T-helper 2 cell treated with Interferon-gamma antibody and Interleukin-4, amounts not matched to agents 100 ng/mL and 5 ng/mL, for 36 hours (primary cell): ENCODE measurements around the gene RASL10B. TPM values are rescaled to one million over a fixed set of nuclear protein-coding genes. Genes with fewer than 3 reads are reported as not detected.

Experiments used
- intact Hi-C: fragments of 100-400 bp; cut with micrococcal nuclease; formaldehyde crosslinking; loops from one replicate; pipeline ENCODE4 v1.15.1; 2023
- total RNA-seq: library from RNA; stranded (reverse); gene quantifications from 2 replicates; pipeline ENCODE4 v1.2.3, GENCODE V29; 2022

RASL10B gene
- total RNA-seq, 1 donor from 2014 or later, result 0.27 TPM

DNA sequence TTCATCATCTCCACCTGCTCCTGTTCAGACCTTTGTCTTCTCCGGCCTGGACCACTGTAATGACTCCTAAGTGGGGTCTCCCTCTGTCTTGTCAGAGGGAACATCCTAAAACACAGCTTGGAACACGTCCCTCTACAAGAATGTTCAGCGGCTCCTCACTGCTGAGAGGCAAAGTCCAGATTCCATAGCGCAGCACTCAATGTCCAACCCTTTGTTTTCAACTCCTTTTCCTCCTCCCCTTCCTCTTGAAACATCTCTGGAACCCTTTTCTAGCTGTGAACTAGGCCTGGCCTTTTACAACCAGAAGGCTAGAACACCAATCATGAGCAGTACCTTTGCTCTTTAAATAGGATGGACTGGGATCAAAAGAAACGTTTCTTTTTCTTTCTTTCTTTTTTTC is 30.2 kb downstream of the RASL10B start:
- intact Hi-C loops, result no loop called here

DNA sequence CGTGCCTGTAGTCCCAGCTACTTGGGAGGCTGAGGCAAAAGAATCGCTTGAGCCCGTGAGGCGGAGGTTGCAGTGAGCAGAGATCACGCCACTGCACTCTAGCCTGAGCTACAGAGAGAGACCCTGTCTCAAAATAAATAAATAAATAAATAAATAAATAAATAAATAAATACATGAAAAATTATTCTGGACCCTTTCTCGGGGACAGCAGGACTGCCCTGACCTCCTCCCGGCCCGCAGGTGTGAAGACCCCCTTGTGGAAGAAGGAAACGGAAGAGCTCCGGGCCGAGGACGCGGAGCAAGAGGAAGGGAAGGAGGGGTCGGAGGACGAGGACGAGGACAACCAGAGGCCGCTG is 32.3 kb downstream of the RASL10B start:
- intact Hi-C loops, result loop anchor here (1.0 kb wide), 3 partner anchors 33 to 46 kb away; partner anchors contain the start of gene TAF15

DNA sequence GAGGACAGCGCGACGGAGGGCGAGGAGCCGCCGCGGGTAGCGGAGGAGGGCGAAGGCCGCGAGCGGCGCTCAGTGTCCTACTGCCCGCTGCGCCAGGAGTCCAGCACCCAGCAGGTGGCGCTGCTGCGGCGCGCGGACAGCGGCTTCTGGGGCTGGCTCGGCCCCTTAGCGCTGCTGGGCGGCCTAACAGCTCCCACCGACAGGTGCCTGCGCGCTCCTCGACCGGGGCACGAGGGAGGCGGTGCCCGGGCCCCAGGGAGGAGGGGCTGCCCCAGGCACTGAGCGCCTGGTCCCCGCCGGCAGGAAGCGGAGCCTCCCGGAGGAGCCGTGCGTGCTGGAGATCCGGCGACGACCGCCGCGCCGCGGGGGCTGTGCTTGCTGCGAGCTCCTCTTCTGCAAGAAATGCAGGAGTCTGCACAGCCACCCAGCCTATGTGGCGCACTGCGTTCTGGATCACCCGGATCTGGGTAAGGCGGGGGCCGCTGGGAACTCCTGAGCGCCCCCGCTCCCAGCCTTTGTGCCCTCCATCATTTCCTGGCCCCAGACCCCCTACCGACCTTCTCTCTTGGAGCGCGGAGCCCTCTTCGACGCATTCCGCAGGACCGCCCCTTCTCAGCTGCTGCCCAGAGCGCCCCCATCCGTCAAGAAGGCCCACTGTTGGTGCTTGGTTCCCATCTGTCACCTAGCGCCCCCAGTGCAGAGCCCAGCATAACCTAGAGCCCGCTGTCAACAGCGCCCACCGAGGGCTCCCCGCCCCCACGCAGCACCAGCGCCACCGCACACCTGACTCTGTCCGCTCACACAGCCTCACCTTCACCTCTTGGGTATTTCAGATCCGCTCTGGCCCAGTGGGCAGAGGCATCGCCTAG is 32.9 kb downstream of the RASL10B start:
- intact Hi-C loops, result loop anchor here (1.0 kb wide), 3 partner anchors 32 to 45 kb away; partner anchors contain the start of gene TAF15

GRCh38 chr17:35765086-35765710 is 33.8 kb downstream of the RASL10B start:
- intact Hi-C loops, result no loop called here

DNA sequence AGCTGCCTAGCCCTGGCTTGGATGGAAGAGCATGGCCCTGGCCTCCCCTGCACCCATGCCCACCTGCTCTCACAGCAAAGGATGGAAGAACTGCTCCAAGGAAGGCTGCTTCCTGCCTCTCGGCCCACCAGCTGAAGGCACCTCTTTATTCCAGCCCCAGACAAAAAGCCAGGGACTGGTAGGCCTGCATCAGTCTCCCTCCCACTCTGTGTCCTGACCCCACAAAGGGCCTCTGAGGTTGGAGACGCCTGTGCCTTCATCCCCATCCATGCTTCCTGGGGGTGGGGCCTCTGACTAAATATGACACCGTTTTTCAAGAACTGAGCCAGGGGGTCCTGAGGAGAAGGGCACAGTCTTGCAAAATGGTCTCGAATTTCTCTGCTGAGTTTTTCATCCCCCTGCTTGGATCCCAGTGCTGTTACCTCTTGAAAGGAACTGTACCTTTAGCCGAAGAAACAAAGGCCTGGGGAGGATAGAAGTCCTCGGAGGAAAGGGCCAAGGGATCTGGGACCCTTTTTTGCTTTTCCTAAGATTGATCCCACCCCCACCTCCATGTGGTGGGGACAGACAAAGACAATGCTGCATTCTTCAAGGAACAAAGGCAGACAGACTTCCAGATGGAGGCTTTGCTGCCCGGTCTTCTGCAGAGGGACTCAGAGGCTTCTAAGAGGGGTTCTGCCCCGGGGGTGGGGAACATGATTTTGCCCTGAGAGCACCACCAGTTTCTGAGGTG is 34.5 kb downstream of the RASL10B start:
- intact Hi-C loops, result no loop called here

GRCh38 chr17:35766489-35766877 is 35.0 kb downstream of the RASL10B start:
- intact Hi-C loops, result no loop called here

DNA sequence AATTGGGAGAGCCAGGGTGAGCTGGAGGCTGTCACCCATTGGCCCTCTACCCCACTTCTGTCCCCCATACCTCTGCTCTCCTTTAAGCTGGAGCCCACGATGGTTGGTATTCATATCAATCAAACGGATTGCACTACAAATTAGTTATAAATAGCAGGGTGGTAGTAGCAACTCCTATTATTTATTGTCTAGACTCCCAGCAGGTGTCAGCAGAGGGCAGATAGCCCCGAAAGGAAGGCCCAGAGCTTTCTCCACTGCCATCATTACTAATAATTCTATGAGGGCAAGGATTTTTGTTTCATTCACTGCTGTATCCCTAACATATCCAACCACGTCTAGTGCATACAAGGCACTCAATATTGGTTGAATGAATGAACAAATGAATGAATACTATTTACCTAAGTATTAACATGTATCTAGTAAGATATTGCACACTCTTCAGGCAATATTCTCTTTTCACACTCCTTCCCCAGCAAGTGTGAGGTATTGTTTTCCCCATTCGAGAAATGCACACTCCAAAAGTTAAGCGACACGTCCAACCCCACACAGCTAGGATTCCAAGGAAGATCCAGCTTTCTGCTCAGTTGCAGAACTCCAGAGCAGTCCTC is 35.6 kb downstream of the RASL10B start:
- intact Hi-C loops, result no loop called here

DNA sequence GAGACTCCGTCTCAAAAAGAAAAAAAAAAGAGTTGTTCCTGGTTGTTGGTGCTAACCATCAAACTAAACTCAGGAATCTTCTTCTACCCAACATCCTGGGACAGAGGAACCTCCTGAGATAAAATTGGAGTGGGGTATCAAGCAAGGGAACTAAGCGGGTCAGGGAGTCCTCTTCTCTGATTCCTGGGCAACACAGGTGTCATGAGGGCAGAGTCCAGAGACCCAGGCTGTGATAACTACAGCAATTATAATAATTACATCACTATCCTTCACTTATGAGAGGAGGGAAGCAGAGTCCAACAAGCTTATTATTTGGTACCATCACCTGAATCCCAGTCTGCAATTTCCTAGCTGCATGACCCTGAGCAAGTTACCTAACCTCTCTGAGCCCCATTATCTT is 37.4 kb downstream of the RASL10B start:
- intact Hi-C loops, result no loop called here

DNA sequence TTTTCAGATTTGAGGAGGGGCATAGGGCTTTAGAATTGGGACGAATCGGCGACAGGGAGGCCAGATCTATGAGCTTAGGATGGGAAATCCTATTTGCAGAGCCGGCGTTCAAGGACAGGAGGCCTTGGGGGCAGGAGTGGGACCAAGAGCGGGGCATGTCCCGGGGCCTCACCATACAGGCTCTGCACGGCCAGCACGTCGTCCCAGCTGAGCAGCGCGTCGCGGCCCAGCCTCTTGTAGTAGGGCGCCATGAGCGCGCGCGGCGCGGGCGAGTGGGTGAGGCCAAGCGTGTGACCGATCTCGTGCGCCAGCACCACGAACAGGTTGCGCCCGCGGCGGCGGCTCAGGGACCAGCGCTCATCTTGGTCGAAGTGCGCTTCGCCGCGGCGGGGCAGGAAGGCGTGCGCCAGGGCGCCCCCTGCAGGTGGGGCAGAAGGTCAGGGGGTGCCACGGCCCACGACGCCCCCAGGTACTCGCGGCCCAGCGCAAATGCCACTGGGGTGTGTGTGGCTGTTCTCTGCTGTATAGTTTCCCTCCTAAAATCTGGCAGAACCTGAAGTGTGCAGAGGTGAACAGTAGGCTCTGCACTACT is 38.6 kb downstream of the RASL10B start:
- intact Hi-C loops, result no loop called here

DNA sequence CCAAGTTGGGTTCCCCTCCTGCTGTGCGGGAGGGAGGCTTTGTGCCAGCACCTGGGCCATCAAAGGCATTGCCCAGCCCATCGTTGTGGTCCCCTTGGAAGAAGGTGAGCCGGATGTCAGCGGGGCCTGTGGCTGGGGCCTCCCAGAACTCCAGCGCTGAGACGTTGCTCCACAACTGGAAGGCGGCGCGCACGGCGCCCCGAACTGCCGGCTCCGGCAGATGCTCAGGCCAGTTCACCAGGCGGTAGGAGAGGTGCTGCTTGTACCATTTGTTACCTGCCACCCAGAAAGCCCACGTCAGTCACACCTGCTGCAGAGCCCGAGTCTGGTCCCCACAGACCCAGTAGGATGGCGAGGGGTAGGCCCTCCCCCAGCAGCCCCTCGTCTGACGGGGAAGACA is 41.7 kb downstream of the RASL10B start:
- intact Hi-C loops, result no loop called here

- intact Hi-C loops, result no loop called here
Measured at GRCh38 chr17:35773679-35774425, 42.4 kb downstream of the RASL10B start.

DNA sequence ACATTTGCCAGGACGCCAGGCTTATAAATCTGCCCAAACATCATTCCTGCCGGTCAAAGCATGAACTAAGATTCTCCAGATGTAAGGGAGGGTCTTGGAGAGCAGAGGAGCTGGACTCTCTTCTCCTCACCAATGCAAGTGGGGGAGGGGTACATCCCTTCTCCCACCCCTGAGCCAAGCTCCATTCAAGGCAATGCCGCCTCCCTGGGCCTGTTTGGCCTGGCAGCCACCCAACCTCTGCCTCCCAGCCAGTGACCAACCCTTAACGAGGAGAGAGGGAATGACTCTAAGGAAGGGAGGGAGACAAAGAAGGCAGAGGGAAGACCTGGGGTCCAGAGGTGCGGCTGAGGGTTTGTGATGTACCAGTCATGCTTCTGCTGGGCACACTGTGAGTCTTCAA is 43.1 kb downstream of the RASL10B start:
- intact Hi-C loops, result no loop called here

DNA sequence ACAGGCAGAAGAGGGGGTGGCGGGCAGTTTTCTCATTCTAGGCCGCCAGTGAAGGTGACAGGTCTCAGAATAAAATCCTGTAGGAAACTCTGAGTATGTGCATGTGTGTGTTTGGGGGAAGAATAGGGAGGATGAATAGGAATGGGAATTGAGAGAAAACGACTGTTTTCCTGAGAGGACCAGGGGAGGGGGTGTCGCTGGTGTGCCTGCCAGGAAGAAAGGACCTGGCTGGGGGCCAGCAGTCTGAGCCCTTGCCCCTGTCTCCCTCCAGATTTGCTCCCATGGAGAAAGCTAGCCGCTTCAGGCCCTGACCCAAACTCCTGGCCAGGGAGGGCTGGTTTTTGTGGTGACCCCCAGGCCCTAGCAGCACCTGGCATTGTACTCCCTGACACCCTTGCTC is 43.6 kb downstream of the RASL10B start:
- intact Hi-C loops, result no loop called here

GRCh38 chr17:35775583-35775982 is 44.1 kb downstream of the RASL10B start:
- intact Hi-C loops, result no loop called here

GRCh38 chr17:35778641-35779196 is 47.3 kb downstream of the RASL10B start:
- intact Hi-C loops, result no loop called here

DNA sequence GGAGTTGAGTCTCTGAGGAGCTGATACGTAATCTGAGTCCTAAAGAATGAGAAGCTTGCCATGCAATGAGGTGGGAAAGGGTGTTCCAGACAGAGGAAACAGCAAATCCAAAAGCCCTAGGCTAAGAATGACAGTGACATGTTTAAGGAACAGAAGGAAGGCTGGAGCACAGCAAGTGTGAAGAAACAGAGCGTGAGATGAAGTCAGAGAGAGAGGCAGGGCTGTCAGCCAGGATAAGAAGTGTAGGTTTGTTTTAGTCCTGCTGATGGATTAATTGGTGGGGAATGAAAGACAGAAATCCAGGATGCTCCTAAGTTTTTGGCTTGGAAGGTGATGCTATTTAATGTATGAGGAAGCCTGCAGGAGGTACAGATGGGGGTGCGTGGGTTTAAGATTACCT is 49.5 kb downstream of the RASL10B start:
- intact Hi-C loops, result no loop called here

DNA sequence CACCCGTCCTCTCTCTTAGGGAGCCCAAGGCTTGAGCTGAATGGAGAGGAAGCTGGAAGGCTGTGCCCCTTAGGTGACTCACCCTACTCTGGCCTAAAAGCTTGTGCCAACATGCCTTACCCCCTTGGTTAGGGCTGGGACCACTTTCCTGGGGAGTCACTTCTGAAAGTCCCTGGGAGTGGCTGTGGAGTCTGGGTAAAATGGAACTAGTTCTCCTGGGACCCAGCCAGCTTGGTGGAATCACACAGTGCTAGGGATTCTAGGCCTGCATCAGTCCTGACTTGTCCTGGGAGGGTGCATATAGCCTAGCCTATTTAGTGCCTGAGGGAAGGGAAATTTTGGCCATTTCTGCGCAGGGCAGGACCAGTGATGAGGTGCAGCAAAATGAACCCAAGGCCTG is 53.5 kb downstream of the RASL10B start:
- intact Hi-C loops, result no loop called here

DNA sequence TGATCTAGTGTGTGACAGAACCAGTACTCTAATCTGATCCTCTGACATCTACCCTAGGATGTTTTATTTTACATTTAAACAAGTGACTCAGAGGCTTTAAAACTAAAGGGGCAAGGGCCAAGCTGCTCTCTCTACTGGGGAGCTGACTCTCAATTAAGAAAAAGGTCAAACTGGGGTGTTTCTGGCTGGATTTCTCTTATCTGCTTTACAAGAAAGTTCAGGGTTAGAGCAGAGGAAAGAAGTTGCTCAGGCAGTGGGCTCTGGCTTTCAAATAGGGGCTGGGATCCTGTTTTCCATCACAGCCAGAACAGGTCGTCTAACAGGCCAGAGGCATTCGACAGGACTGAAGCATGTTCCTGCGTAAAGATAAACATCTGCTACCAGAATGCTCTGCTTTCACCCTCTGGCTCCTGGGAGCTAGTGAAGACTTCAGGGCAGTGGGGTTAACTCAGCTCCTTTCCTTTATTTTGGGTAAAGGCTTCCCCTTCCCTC is 55.5 kb downstream of the RASL10B start:
- intact Hi-C loops, result no loop called here

DNA sequence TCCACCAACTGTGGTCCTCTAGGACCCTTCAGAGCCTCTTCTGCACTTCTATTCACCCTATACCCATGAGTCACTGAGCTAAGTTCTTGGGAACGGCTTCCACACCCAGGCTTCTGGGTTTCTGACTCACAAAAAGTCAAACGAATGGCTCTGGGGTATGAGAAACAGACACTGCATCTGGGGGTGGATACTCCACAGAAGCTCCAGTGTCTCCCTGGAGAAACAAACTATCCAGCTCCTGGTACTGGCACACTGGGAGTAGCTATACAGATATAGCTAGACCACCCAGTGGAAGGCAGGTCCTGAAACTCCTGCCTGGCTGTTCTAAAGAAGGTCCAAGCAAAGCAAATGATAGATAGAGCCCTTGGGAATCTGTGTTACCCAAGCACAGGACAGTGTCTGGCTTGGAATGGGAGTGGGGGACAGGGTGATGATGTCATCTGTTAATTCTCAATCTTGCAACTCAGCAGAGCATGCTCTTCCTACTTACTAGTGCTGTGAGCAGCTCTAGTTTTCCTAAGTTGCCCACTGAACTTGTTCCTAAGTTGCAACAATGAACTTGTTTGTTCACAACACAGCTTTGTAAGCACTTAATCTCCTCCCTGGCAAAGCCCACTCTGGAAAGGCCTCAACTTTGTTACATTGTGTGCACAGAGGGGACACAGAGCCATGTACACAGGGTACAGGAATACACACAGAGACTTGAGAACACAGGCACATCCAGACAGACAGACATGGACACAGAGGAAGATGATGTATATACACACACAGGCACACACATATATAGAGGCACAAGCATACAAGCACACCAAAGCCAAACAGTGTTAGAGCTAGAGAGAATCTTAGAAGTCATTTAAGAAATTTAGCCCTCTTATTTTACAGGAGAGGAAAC is 57.3 kb downstream of the RASL10B start:
- intact Hi-C loops, result no loop called here
